GM12874 (cell line): ENCODE data around the gene PLCG2.

Experiments used
- TF ChIP-seq, protein P1 (sequence below): IDR thresholded peaks from 2 replicates; pipeline ENCODE4 v1.5.1; 2011; ENCODE audit warnings: low read depth, mild to moderate bottlenecking, control low read depth, low read length, moderate library complexity; ENCODE audit not compliant: insufficient read depth

The PLCG2 gene

DNA sequence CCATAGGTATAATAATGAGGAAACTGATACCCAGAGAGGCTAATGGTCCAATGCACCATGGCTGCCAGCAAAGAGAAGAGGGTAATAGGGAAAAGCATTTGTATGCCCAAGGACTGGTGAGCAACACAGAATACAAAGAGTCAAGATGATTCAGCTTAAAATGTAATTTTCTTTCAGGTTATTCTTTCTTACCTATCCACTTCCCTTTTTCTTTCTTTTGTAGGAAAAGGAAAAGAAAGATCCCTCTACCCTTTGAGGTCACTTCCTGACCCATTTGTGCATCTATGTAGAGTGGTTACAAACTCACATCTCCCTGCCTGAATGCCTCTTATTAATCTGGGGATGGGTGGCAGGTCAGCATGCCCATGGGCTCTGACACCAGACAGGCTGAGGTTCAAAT is 3.5 kb upstream of the PLCG2 start:
- TF ChIP-seq, protein P1, sequence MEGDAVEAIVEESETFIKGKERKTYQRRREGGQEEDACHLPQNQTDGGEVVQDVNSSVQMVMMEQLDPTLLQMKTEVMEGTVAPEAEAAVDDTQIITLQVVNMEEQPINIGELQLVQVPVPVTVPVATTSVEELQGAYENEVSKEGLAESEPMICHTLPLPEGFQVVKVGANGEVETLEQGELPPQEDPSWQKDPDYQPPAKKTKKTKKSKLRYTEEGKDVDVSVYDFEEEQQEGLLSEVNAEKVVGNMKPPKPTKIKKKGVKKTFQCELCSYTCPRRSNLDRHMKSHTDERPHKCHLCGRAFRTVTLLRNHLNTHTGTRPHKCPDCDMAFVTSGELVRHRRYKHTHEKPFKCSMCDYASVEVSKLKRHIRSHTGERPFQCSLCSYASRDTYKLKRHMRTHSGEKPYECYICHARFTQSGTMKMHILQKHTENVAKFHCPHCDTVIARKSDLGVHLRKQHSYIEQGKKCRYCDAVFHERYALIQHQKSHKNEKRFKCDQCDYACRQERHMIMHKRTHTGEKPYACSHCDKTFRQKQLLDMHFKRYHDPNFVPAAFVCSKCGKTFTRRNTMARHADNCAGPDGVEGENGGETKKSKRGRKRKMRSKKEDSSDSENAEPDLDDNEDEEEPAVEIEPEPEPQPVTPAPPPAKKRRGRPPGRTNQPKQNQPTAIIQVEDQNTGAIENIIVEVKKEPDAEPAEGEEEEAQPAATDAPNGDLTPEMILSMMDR, result no peak

DNA sequence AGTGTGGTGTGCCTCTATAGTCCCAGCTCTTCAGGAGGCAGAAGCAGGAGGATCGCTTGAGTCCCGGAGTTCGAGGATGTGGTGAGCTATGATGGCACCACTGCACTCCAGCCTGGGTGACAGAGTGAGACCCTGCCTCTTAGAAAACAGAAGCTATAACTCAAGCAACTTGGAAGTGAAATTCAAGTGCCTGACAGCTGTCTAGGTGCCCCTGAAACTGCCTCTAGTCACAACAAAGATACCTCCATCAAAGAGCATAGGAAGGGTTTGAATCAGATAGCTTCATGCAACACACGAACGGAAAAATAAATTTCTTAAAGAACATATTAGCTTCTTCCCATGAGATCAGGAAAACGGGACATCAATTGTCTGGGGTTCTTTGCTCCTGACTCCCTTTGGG is 860 bp upstream of the PLCG2 start:
- TF ChIP-seq, protein P1, result no peak

GRCh38 chr16:81779536-81780320 is 637 bp downstream of the PLCG2 start:
- TF ChIP-seq, protein P1, result no peak

DNA sequence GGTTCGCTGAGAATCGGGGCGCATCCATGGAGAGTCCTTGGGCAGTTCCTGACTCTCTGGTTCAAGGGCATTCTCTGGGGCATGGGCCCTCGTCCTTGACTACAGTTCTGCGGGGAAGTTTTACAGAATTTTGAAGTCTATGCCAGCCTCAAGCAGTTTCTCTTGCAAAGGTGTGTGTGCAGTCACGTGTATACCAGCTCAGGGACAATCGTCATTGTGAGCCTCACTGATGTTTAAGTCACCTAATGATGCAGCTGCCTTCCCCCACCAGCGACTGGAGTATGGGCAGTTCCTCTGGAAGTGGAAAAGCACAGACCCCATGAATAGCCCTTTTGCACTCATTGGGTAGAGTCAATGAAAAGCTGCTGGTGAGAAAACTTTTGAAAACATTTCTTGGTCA is 1.3 kb downstream of the PLCG2 start:
- TF ChIP-seq, protein P1, result no peak

DNA sequence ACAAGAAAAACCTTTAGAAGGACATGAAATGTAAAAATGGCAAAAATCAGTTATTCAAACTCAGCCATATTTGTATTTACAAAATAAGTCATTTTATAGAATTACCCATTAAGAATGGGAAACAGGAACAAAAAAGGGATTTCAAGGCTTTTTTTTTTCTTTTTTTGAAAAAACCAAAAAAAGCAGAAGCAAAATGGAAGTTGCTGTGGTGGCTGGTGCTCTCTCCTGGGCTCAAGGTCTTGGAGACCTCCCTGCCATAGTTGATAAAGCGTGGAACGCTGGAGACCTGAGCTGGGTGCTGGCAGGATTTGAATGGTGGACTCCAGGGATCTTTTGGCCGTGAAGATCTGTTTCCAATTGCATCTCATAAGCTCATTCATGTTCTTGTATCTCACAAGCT is 3.1 kb downstream of the PLCG2 start:
- TF ChIP-seq, protein P1, result no peak

- TF ChIP-seq, protein P1, result no peak
Observed at GRCh38 chr16:81784072-81784795, 5.1 kb downstream of the PLCG2 start.

GRCh38 chr16:81785138-81785924 is 6.2 kb downstream of the PLCG2 start:
- TF ChIP-seq, protein P1, result no peak
